PC-3 (cell line): ENCODE results near the gene MPST. TPM values are rescaled to one million over a fixed set of nuclear protein-coding genes. Genes with fewer than 3 reads are reported as not detected.
A peak's percentile ranks its signal among the peaks of the same experiment; 100 is the strongest.

Experiments
- ATAC-seq: fragments of 200-7000 bp; cut with Tn5 transposase; 2 replicates; pipeline ENCODE4 v1.9.1; 2020; ENCODE audit warnings: mild to moderate bottlenecking, moderate library complexity
- BruUV-seq: library from RNA; stranded (reverse); fragments of 400-500 nt; replicated peaks from 2 replicates; lab custom pipeline; 2021; lab: Mats Ljungman, UMichigan
- CTCF ChIA-PET: fragments of 300-600 bp; sonication (Branson Sonifier 250); formaldehyde crosslinking; loops from one replicate; lab custom pipeline; 2022; ENCODE audit warnings: antibody characterized with exemption; lab: Charles Lee
- POLR2A ChIA-PET: fragments of 300-600 bp; sonication (Branson Sonifier 250); formaldehyde crosslinking; loops from one replicate; lab custom pipeline; 2022; ENCODE audit warnings: antibody characterized with exemption; ENCODE audit not compliant: unreplicated experiment; lab: Charles Lee
- DNase-seq: peaks from one replicate; pipeline ENCODE4 v3.0.0-alpha.2; 2015
- H2AFZ ChIP-seq: fragments of 300-600 bp; sonication (generic); 2 replicates; pipeline ENCODE4 v1.6.0; 2016; ENCODE audit warnings: antibody characterized with exemption, low read length
- H3F3A ChIP-seq: fragments of 300-600 bp; sonication (generic); one replicate; pipeline ENCODE4 v1.6.0; 2017; ENCODE audit warnings: antibody characterized with exemption, low read length, control low read depth, mild to moderate bottlenecking; ENCODE audit not compliant: unreplicated experiment
- H3K27ac ChIP-seq: fragments of 300-600 bp; sonication (generic); 2 replicates; pipeline ENCODE4 v1.5.1; 2016; ENCODE audit warnings: mild to moderate bottlenecking, low read length
- H3K27me3 ChIP-seq: fragments of 300-600 bp; sonication (generic); 2 replicates; pipeline ENCODE4 v1.6.1; 2016; ENCODE audit warnings: low read length, mixed read lengths
- H3K36me3 ChIP-seq: fragments of 300-600 bp; sonication (generic); 2 replicates; pipeline ENCODE4 v1.6.1; 2016; ENCODE audit warnings: low read depth, mixed run types, low read length, mixed read lengths
- H3K4me1 ChIP-seq: fragments of 300-600 bp; sonication (generic); 2 replicates; pipeline ENCODE4 v1.5.1; 2016; ENCODE audit warnings: low read length; ENCODE audit not compliant: insufficient read depth
- H3K4me2 ChIP-seq: fragments of 300-600 bp; sonication (generic); 2 replicates; pipeline ENCODE4 v1.6.0; 2016; ENCODE audit warnings: low read length
- H3K4me3 ChIP-seq: fragments of 300-600 bp; sonication (generic); 2 replicates; pipeline ENCODE4 v1.5.1; 2016; ENCODE audit warnings: mild to moderate bottlenecking, low read length, mixed read lengths
- H3K79me2 ChIP-seq: fragments of 300-600 bp; sonication (generic); 2 replicates; pipeline ENCODE4 v1.6.1; 2017; ENCODE audit warnings: low read length, mixed read lengths
- H3K9ac ChIP-seq: fragments of 300-600 bp; sonication (generic); 2 replicates; pipeline ENCODE4 v1.6.0; 2016; ENCODE audit warnings: mild to moderate bottlenecking, low read length
- H3K9me2 ChIP-seq: fragments of 300-600 bp; sonication (generic); replicated peaks from 2 replicates; pipeline ENCODE4 v1.6.1; 2016; ENCODE audit warnings: mixed run types, low read length, mixed read lengths
- H3K9me3 ChIP-seq: fragments of 300-600 bp; sonication (generic); 2 replicates; pipeline ENCODE4 v1.6.1; 2016; ENCODE audit warnings: low read length, mixed read lengths
- H4K20me1 ChIP-seq: fragments of 300-600 bp; sonication (generic); 2 replicates; pipeline ENCODE4 v1.6.1; 2016; ENCODE audit warnings: low read length, mixed read lengths
- CTCF ChIP-seq: fragments of 300-600 bp; sonication (generic); conservative IDR thresholded peaks from 2 replicates; pipeline ENCODE4 v1.5.1; 2017; ENCODE audit warnings: antibody characterized with exemption, low read depth, mild to moderate bottlenecking, low read length
- EZH2 ChIP-seq: fragments of 300-600 bp; sonication (generic); IDR thresholded peaks from one replicate; pipeline ENCODE4 v1.6.1; 2017; ENCODE audit warnings: antibody characterized with exemption, mild to moderate bottlenecking, low read length; ENCODE audit not compliant: unreplicated experiment
- EZH2phosphoT487 ChIP-seq: fragments of 300-600 bp; sonication (generic); IDR thresholded peaks from 2 replicates; pipeline ENCODE4 v1.6.1; 2018; ENCODE audit warnings: mild to moderate bottlenecking, antibody characterized with exemption, low read length, borderline replicate concordance
- intact Hi-C: fragments of 100-400 bp; cut with micrococcal nuclease; formaldehyde crosslinking; loops from 2 replicates; pipeline ENCODE4 v1.9.0; 2023
- total RNA-seq: library from RNA; depleted of rRNA; stranded (reverse); fragments of >200 nt; gene quantifications from 2 replicates; pipeline ENCODE4 v1.2.3, GENCODE V29; 2014

Gene MPST
- total RNA-seq, 1 experiment from 2014 or later, result 97.0 TPM

GRCh38 chr22:37018086-37018814 is 1.3 kb upstream of the MPST start:
- peaks cover 28% of the 10 kb centered on the region for H3K79me2 ChIP-seq
- DNase-seq (no peak), ATAC-seq (no peak; the same call in 1 of the 2 replicates)
- H4K20me1 ChIP-seq, result no peaks in the 10 kb centered on the region
- no peaks in the 10 kb centered on the region for H3K9me2 ChIP-seq
- H3K4me3 ChIP-seq, result peak overlapping the region; percentile 83
- CTCF ChIA-PET, result no interaction called here
- no peaks in the 10 kb centered on the region for H3K27me3 ChIP-seq
- H3K27ac ChIP-seq, result no peak overlapping the region
- H2AFZ ChIP-seq, result peak overlapping the region; percentile 59; the same call in 1 of the 2 replicates
- BruUV-seq, result no TSS peak
- POLR2A ChIA-PET, result interaction anchor here (0.6 kb wide), 1 partner anchor 33 kb away, joined by 3 read pairs; the partner anchor contains the start of gene KCTD17
- peak overlapping the region; percentile 83 for H3K4me2 ChIP-seq
- H3K9ac ChIP-seq, result peak overlapping the region; percentile 73
- intact Hi-C loops, result no loop called here
- H3K4me1 ChIP-seq, result peaks cover 7% of the 10 kb centered on the region; the same call in 1 of the 2 replicates
- TF ChIP-seq EZH2phosphoT487 (no peak), CTCF (no peak), EZH2 (no peak)
- no peaks in the 10 kb centered on the region for H3F3A ChIP-seq
- H3K9me3 ChIP-seq, result no peaks in the 10 kb centered on the region
- no peaks in the 10 kb centered on the region for H3K36me3 ChIP-seq

GRCh38 chr22:37018815-37019308 is 680 bp upstream of the MPST start:
- Histone ChIP-seq H3K36me3 (no peaks in the 10 kb centered on the region), H3K27me3 (no peaks in the 10 kb centered on the region), H4K20me1 (no peaks in the 10 kb centered on the region), H3K9ac (peak overlapping the region; percentile 73), H3K9me2 (no peaks in the 10 kb centered on the region), H3F3A (no peaks in the 10 kb centered on the region), H2AFZ (peak overlapping the region; percentile 59; the same call in 1 of the 2 replicates), H3K4me3 (peak overlapping the region; percentile 83), H3K4me2 (peak overlapping the region; percentile 83), H3K27ac (no peak overlapping the region), H3K79me2 (peaks cover 28% of the 10 kb centered on the region), H3K4me1 (peaks cover 7% of the 10 kb centered on the region; the same call in 1 of the 2 replicates), H3K9me3 (no peaks in the 10 kb centered on the region)
- ATAC-seq, result peak; percentile 44
- POLR2A ChIA-PET, result interaction anchor here (0.6 kb wide), 1 partner anchor 32 kb away, joined by 3 read pairs; the partner anchor contains the start of gene KCTD17
- intact Hi-C loops, result no loop called here
- TF ChIP-seq EZH2, result no peak
- no peak for TF ChIP-seq CTCF
- TF ChIP-seq EZH2phosphoT487, result no peak
- BruUV-seq, result TSS peak; percentile 45
- CTCF ChIA-PET, result no interaction called here
- DNase-seq, result peak; percentile 32

- Histone ChIP-seq H3K4me3 (peak overlapping the region; percentile 90), H3K9me2 (no peaks in the 10 kb centered on the region), H3F3A (no peaks in the 10 kb centered on the region), H3K9me3 (no peaks in the 10 kb centered on the region), H3K4me2 (peak overlapping the region; percentile 91), H3K27ac (no peak overlapping the region), H3K36me3 (no peaks in the 10 kb centered on the region), H4K20me1 (no peaks in the 10 kb centered on the region), H2AFZ (peak overlapping the region; percentile 94), H3K4me1 (peaks cover 7% of the 10 kb centered on the region; the same call in 1 of the 2 replicates), H3K79me2 (peaks cover 28% of the 10 kb centered on the region), H3K9ac (peak overlapping the region; percentile 71), H3K27me3 (no peaks in the 10 kb centered on the region)
- BruUV-seq, result TSS peak; percentile 73
- peak; percentile 48 for ATAC-seq
- POLR2A ChIA-PET, result no interaction called here
- DNase-seq, result peak; percentile 41
- CTCF ChIA-PET, result no interaction called here
- intact Hi-C loops, result no loop called here
- no peak for TF ChIP-seq CTCF
Observed at GRCh38 chr22:37020192-37020479, 594 bp downstream of the MPST start.
